ENCODE data around the gene NAPG. TPM values are rescaled to one million over a fixed set of nuclear protein-coding genes. Genes with fewer than 3 reads are reported as not detected.

NAPG gene
- total and polyA plus RNA-seq, 9 of the 15 experiments (the other 6 are each of a cell fraction or from before 2014, with no cell fraction given) = 31.6 to 63.3 (median 50.9) TPM

GRCh38 chr18:10544093-10544748, 18.4 kb downstream of the NAPG start:
- CTCF ChIA-PET (ENCODE audit: low intra/inter-chr PET ratio) = no interaction called here
- 95% methylated on average over 9 of the region's 9 CpGs for WGBS (ENCODE audit: insufficient coverage, low coverage, missing lambda C conversion rate)

More at GRCh38 chr18:10544093-10544748, 18.4 kb downstream of the NAPG start:
- peaks cover 95% of the 10 kb centered on the region for H3K36me3 ChIP-seq (ENCODE audit: control insufficient read depth, insufficient read depth, low read length)
- H3K79me2 ChIP-seq (ENCODE audit: control insufficient read depth, insufficient read depth, low read length) = no peaks in the 10 kb centered on the region
- ATAC-seq (no peak), DNase-seq (ENCODE audit: extremely low read depth in 1 of 4, low spot score in 3 of 4) (no peak), FAIRE-seq (no peak)
- no peak overlapping the region for H3K4me3 ChIP-seq
- no peaks in the 10 kb centered on the region for H3K9me1 ChIP-seq (ENCODE audit: control insufficient read depth, insufficient read depth, low read length)
- in situ Hi-C loops (cut with MboI) = no loop called here
- intact Hi-C loops (cut with micrococcal nuclease) = no loop called here
- no peak overlapping the region for H2AFZ ChIP-seq (ENCODE audit: low read depth, low read length)
- no TSS peak for BruUV-seq (replicated peaks)
- TF ChIP-seq ERF (CRISPR knock-in tag; IDR thresholded peaks at IDR 0.05) = no peak
- no peak for TF ChIP-seq TSC22D4 (tag; IDR thresholded peaks at IDR 0.05)
- no peak for TF ChIP-seq MAFG (tag; conservative IDR thresholded peaks at IDR 0.05)
- no peak for TF ChIP-seq HNRNPK (IDR thresholded peaks at IDR 0.05; ENCODE audit: low read depth, low read length, poor library complexity, severe bottlenecking)
- no peak for TF ChIP-seq HNRNPUL1 (IDR thresholded peaks at IDR 0.05; ENCODE audit: low read length)
- no peak for TF ChIP-seq ZNF124 (CRISPR knock-in tag; IDR thresholded peaks at IDR 0.05)
- no peak for TF ChIP-seq DNMT1 (IDR thresholded peaks at IDR 0.05)
- TF ChIP-seq, protein P1, sequence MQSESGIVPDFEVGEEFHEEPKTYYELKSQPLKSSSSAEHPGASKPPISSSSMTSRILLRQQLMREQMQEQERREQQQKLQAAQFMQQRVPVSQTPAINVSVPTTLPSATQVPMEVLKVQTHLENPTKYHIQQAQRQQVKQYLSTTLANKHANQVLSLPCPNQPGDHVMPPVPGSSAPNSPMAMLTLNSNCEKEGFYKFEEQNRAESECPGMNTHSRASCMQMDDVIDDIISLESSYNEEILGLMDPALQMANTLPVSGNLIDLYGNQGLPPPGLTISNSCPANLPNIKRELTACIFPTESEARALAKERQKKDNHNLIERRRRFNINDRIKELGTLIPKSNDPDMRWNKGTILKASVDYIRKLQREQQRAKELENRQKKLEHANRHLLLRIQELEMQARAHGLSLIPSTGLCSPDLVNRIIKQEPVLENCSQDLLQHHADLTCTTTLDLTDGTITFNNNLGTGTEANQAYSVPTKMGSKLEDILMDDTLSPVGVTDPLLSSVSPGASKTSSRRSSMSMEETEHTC (IDR thresholded peaks at IDR 0.05) = no peak
- TF ChIP-seq CTCFL (IDR thresholded peaks at IDR 0.05; ENCODE audit: borderline replicate concordance, insufficient read depth, low read depth, low read length, poor library complexity, severe bottlenecking) = no peak
- no peak for TF ChIP-seq ZFP30 (CRISPR knock-in tag; IDR thresholded peaks at IDR 0.05; ENCODE audit: borderline replicate concordance)
- no peak for TF ChIP-seq POLR2AphosphoS2 (IDR thresholded peaks at IDR 0.05; ENCODE audit: low read length)
- TF ChIP-seq TAF7 (tag; IDR thresholded peaks at IDR 0.05) = no peak
- no peak overlapping the region for H3K4me2 ChIP-seq (ENCODE audit: insufficient read depth, low read length)
- POLR2A ChIA-PET = interaction anchor here (0.7 to 1.6 kb wide), 6 partner anchors 9 to 141 kb away, joined by 3 to 6 read pairs (median 5); no protein-coding TSS in a partner anchor
- no peaks in the 10 kb centered on the region for H3K27me3 ChIP-seq (ENCODE audit: control insufficient read depth in 2 of 2, insufficient read depth in 2 of 2, low read length in 2 of 2)
- H4K20me1 ChIP-seq (replicated peaks; ENCODE audit: control insufficient read depth, insufficient read depth, low read length) = no peaks in the 10 kb centered on the region
- no peak overlapping the region for H3K27ac ChIP-seq (ENCODE audit: extremely low read depth, low read depth, low read length)
- H3K4me1 ChIP-seq (replicated peaks in 1 of 2; ENCODE audit: control insufficient read depth in 2 of 2, insufficient read depth in 2 of 2, low read length in 2 of 2) = no peaks in the 10 kb centered on the region
- no peak overlapping the region for H3K9ac ChIP-seq (ENCODE audit: insufficient read depth in 1 of 2, low read depth in 2 of 2, low read length in 2 of 2)
- no peaks in the 10 kb centered on the region for H3K9me3 ChIP-seq (replicated peaks; ENCODE audit: control insufficient read depth, insufficient read depth, low read depth, low read length)
